ENCODE results near the gene MBNL2.

Gene MBNL2

DNA sequence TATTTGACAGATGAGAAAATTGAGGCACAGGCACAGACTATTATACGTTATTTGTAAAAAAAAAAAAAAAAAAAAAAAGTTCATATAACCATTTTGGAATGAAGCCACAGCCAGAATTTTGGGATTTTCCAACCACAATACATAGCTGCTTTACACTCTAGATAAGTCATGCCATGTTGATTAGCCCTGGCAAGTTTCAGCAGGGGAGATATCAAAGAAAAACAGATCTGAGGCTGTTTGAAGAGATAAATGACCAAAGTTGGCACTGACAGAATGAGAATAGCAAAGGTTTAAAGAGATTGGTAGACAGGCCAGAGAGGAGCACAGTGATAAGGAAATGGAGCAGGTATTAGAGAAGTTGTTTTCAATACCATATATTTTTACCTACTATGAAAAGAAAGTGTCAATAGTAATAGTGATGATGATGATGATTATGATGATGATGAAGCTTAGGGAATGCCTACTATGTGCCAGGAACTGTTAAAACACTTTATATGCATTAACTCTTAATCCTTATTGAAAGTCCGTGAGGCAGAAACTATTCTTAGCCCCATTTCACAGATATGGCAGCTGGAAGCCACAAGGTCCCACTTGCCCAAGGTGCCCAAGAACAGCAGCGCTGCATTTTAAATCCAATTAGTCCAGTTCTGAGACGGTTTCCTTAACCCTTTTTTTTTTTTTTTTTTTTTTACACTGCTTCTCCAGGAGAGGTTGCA is 105.5 kb downstream of the MBNL2 start:
- DNase-seq (ENCODE audit: low read depth), result no peak

DNA sequence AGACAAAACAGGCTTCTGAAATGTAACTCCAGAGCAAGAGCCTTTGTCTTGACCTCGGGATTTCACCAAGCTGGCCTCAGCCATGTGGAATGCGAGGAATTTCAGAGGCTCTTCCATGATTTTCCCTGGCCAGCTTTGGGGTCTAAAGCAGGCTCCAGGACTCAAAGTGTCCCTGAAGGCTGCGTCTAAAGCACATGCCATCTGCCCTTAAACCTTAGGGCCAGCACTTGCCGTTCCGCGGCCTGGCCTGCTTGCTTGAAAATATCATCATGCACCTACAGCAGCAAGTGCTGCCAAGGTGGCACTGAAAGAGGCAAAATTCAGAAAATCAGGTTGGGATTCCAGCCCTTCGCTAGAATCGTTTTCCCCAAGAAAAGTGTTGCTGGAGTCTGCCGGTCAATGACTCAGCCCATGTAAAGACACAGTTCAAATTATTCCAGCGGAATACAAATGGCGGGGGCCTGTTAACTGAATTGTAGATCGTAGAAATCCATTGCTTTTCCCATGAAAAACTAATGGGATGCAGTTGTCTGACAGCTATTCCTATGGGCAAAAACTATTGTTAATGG is 106.2 kb downstream of the MBNL2 start:
- DNase-seq (ENCODE audit: low read depth), result no peak

DNA sequence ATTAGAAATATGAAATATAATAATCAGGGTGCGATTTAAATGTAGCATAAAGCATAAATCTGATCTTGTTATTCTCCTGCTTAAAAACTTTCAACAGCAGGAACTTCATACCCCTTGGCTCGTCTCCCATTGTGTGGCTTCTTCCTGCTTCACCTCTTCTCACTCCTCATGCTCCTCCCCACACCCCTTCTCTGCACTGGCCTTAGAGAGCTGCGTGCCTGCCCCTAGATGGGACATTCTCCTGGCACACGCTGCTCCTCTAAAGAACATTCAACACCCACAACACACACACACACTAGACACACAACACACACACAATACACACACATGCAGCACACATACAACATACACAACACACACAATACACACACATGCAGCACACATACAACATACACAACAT is 107.2 kb downstream of the MBNL2 start:
- no peak for DNase-seq (ENCODE audit: low read depth)

DNA sequence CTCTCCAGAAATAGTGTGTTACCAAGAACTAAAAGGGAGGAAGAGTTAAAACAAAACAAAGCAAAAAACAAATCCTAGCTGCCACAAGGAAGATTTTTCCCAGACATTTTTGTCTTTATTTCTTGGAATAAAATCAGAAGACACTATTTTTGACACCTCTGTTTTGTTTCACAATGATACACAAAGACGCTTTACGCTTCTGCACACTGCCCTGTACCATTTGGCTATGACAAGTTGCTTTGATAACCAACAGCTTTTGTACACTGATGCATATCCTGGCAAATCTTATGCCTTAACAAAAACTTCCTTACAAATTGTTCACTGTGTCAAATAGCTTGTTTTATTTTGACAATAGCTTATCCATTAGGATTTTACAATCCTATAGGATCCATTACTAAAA is 108.3 kb downstream of the MBNL2 start:
- no peak for DNase-seq (ENCODE audit: low read depth)

DNA sequence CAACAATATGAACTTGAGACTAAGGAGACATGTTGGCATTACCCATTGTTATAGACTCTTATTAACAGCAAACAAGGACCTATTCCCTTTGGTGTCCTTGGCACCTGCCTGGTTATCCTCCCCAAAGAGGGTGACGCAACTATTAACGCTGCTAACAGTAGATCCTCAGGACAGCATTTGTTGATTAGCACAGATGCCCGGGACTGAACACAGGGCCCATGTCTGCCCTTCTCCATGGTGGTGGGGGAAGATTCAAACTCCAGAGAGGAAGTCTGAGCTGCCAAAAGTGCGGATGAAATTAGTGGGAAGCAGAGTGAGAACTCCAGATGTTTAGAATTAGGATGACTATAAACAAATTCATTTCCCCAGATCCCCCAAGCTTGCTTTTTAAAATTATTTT is 110.6 kb downstream of the MBNL2 start:
- no peak for DNase-seq (ENCODE audit: low read depth)

DNA sequence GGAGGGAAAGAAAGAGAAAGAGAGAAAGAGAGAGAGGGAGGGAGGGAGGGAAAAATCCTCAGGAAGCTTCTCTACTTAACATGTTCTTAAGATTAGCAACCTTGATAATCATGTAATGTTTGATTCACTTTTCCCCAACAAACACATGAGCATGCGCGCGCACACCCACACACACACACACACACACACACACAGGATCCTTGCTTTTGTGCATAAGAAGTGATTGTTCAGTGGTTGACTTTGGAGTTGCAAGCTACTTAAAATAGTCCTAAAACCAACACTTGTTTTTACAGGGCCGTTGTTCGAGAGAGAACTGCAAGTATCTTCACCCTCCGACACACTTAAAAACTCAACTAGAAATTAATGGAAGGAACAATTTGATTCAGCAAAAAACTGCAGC is 111.8 kb downstream of the MBNL2 start:
- DNase-seq (ENCODE audit: low read depth), result no peak

DNA sequence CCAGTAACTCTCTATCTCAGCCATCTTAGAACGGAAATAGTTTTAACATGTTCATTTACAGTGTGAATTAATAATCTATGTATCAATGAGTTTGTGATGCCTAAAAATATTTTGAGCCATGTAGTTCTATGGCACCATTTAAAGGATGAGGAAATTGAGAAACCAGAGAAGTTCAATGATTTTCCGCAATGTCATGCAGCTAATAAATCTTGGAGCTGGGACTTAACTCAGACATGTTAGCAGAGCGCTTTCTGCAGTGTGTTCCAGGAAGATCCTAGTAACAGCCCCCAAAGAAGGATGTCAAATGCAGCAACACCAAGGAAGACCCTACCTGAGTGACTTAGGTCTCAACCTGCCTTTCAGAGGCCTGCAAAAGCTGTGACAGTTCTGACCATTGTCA is 112.6 kb downstream of the MBNL2 start:
- no peak for DNase-seq (ENCODE audit: low read depth)

DNA sequence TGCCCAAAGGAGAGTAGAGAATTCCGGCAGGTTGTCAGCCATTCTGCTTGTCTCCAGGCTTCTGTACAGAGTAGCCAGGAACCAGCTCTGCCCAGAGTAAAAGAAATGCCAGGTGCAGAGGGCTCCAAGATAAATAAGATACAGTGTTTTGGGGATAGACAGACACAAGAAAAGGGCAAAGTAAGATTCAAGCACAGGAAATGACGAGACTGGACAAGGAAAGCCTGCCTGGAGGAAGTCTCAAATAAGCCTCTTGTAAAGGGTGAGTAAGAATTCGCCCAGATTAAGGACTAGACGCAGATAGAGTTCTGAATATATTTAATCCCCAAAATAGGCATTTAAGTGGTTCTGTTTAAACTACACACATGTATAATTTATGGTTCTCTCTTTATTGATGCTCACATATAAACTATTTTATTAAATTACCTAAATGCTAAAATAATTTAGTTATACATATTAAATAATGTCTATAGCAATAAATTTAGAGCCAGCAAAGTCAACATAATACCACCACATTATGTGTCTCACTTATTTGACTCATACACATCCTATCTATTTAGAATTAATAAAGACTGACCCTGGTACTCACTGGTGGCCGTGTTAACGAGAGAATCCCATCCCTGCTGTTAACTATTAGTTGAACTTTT is 113.5 kb downstream of the MBNL2 start:
- DNase-seq (ENCODE audit: low read depth), result no peak

DNA sequence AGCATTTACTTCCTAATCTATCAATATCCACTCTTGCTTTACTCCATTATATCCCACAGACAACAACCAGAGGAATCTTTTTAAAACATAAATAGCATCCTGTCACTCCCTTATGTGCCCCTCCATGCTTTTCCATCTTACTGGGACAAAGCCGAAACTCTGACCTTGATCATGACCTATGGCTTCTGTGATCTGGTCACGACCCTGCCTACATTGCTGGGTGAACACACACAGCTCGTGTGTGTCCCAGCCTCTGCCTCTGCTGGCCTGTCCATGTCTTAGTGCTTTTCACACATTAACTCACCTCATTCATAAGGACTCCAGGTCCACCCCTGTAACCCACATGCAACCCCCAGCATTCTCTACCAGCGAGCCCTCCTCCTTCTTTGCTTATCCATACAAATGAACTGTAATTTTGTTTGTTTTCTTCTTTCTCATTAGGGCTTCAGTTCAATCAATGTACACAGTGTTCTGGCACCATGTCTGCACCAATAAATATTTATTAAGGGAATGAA is 115.9 kb downstream of the MBNL2 start:
- DNase-seq (ENCODE audit: low read depth), result no peak

DNA sequence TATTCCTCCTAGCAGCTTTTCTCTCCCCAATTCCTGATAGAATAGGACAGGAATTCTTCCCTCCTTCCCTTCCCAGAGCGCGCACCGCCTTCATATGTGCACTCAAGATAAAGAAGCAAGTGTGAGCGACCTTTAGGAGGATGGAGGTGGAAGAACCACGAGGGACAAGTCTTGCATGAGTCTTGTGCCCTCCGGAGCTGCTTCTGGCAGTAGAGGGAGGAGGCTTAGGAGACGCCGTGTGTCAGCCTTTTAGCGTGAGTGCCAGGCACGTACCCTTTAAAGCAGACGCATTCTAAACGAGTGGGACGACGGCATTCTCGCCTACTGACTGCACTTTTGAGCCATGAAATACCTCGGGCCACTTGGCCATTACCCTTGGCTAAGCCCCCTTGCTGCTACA is 116.4 kb downstream of the MBNL2 start:
- no peak for DNase-seq (ENCODE audit: low read depth)

DNA sequence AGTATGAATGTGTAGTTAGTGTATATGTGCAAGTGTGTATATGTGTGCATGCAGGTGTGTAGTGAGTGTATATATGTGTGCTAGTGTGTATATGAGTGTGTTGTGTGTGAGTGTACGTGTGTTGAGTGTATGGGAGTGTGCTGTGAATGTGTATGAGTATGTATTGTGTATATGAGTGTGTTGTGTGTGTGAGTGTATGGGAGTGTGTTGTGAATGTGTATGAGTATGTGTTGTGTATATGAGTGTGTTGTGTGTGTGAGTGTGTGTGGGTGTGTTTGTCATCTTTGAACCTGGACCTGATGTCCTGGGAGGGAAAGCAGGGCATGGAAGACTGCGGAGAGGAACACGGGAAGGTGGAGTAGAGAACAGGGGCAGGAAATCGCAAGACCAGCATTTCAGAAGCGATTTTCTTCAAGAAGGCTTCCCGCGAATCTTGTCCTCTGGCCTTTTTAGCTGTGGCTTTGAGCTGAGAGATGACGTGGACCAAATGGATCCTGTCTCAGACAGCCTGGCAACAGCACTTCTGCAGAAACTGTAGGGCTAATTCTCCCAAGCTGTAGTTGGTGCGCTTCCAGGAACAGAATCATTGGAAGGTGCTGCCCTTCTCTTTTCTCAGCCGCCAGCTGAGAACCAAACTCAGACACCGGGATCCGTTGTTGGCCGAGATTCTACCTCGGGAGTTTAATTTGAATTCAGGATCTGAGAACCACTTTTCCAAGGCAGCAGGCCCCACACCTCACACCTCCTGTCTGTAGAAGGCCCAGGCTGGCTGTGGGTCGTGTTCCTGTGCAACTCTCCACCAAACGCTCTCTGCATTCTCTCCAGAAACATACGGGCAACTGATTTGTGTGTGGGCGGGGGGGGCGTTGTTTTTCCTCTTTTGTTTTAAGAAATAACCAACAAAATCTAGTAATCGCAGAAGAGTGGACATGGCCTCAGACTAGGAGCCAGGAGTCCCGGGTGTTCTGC is 117.2 kb downstream of the MBNL2 start:
- no peak for DNase-seq (ENCODE audit: low read depth)

DNA sequence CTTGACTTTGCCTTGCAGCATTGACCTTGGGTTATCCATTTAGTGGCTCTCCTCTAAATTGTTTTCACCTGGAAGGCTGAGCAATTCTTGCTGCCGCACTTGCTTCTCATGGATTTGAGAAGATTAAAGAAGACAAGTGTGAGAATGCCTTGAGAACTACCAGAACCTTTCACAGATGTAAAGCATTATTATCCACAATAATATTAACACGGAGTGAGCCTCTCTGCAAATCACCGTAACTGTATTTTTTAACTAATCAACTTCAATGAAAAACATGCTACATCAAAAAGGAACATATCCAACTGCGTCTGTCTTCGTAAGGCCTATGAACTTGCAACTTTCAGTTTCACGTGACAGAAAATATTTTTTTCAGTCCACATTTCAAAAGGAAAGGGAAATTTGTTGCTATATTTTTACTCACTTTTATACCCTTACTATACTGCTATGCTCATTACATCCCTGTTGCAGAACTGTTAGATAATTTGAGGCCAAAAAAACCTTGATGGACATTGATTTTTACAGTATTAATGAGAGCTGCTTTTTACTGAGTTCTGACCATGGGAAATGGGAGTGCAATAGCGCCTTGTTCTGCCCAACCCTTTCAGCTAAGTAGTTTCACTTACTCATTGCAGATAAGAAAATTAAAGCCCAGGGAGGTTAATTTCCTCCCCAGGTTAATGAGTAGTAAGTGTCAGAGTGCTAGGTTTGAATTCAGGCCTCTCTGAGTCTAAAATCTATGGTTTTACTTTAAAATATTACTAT is 118.0 kb downstream of the MBNL2 start:
- DNase-seq (ENCODE audit: low read depth), result no peak

DNA sequence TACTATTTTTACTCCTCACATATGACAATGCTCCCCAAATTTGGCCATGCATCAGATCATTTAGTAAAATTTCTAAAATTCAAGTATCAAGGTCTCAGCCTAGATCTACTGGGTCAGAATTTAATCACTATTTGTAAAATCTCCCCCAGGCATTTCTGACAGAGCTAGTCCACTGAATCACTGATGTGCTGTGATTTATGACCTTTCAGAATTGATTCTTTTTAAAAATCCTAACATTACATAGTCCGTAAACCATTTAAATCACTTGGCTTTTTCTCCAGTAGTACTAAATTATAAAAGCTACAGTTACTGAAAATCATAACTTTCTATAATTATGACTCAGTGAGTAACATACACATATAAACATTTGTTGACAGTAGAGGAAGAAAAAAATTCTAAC is 119.0 kb downstream of the MBNL2 start:
- DNase-seq (ENCODE audit: low read depth), result no peak

DNA sequence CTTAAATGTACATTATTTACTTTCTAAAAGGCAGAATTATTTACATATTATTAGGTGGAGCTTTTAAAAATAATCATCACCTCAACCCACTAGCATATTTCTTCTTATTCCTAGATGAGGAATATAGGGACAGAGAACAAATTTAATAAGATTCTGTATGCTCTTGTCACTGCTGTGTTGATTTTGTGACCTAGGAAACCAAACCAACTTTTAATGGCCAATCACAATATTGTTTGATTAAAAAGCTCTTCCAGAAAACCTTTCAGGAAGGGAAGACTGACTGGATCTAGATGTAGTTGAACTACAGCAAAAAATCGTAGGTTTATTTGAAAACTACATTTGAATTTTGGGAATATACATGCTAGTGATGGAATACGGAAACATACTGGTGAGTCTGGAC is 120.0 kb downstream of the MBNL2 start:
- DNase-seq (ENCODE audit: low read depth), result no peak

DNA sequence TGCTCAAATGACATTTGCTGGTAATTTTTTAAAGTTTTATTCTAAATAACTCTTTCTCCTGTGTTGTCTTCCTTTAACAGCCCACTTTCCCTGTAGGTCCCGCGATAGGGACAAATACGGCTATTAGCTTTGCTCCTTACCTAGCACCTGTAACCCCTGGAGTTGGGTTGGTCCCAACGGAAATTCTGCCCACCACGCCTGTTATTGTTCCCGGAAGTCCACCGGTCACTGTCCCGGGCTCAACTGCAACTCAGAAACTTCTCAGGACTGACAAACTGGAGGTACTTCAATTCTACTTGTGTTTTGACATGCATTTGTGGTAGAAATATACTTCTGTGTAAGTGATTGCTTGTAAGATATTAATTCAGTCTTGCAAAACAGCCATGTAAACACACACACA is 120.8 kb downstream of the MBNL2 start:
- no peak for DNase-seq (ENCODE audit: low read depth)

DNA sequence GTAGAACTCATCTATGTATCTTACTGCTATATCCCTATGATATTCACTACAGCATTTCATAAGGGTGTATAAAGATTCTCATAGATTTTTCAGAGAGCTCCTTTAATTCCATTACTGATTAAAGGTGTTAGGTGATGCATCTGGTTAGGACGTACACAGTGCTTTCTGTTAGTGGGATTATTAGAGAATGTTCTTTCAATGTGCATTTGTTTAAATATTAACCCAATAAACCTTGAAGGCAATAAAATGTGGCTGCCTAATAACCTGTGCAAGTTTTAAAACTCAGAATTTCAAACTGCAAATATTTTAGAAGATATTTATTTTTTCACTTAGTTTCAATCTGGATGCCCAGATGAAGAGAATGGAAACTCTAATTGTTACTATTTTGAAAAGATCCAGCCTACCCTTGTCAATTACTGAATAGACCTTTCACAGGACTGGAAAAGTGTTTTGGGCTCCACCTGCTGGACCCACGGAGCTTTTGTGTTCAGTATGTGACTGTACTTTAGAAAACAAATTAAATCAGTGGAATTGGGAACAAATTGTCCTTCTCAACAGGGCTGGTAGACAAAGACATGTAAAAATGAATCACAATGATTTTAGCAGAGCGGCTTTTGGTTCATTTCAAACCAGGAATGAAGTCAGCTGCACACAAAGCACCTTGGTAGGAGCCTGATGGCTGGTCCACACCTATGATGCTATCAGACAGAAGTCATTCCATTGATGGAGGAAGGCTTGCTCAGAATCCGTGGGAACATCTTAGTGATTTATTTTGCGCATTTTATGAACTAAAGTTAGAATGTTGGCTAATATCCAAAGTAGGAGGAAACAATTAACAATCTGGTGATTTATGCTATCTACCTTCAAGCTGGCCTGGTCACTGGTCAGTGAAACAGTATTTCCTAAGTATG is 122.4 kb downstream of the MBNL2 start:
- DNase-seq (ENCODE audit: low read depth), result no peak

DNA sequence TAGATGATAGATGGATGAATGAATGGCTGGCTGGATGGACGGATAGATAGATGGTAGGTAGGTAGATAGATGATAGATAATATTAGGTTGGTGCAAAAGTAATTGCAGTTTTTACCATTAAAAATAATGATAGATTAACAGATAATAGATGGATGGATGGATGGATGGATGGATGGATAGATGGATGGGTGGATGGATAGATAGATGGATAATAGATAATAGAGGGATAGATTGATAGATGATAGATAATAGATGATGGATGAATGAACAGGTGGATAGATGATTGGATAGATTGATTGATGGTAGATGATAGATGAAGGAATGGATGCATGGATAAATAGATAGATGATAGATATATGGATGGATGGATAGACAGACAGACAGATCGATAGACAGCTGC is 124.0 kb downstream of the MBNL2 start:
- no peak for DNase-seq (ENCODE audit: low read depth)

DNA sequence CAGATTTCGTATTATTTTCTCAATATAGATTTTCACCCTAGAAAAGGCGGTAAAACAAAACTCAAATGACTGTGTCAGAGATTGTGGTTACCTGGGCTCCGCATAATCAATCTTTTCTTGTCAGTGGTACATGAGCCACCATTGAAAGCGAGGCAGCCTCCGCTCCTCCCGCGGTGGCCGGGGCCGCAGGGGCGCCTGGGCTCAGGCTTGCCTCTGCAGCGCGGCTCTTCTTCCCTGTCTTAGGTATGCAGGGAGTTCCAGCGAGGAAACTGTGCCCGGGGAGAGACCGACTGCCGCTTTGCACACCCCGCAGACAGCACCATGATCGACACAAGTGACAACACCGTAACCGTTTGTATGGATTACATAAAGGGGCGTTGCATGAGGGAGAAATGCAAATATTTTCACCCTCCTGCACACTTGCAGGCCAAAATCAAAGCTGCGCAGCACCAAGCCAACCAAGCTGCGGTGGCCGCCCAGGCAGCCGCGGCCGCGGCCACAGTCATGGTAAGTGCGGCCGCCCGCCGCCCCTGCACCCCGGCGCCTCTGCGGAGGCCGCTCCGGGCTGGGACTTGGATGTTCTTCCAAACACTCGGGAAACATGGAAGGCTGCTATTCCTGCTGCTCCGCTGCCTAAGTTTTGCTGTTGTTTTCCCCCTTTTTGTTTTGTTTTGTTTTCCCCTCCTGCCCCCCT is 124.6 kb downstream of the MBNL2 start:
- DNase-seq (ENCODE audit: low read depth), result no peak

DNA sequence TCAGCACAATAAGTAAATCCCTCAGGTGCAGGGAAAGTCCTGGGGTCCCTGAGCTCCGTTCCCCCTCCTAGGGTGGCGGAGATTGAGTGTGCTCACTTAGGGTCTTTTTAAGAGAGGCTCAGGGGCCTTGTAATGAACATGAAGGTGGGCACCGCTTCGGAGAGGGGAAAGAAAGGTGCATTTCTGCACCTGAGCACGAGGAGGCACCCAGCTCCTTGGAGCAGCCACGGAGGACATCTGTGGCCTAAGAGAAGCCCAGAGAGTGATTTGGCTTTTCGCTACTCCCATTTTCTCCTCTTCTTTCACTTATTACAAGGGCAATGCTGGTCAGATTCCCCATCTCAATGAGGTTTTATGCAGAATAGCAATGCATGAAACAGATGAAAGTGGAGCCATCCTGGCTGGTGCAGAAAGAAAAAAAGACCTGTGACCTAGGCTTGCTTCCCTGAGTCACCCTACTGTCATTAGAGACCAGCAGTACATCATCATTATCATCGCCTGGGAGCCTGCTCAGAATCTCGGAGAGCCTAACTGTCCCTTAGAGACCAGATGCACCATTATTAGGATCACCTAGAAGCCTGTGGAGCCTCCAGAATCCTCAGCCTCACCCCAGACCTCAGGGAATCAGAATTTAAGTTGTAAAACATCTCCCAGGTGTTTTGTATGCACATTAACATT is 125.3 kb downstream of the MBNL2 start:
- DNase-seq (ENCODE audit: low read depth), result no peak
